ENCODE data around the gene HNRNPA1L2.
A peak's percentile ranks its signal among the peaks of the same experiment; 100 is the strongest.
"Not testable (repeated sequence)": the region's sequence is repeated elsewhere in the genome, so short reads cannot be mapped to it uniquely, and the experiment has no call there.

The HNRNPA1L2 gene

GRCh38 chr13:52646967-52647366 is 4.7 kb downstream of the HNRNPA1L2 start:
- no peak for DNase-seq

GRCh38 chr13:52650731-52651130 is 8.5 kb downstream of the HNRNPA1L2 start:
- DNase-seq, result no peak

- DNase-seq, result no peak
Measured at GRCh38 chr13:52651897-52652195, 9.6 kb downstream of the HNRNPA1L2 start.

GRCh38 chr13:52652196-52652979 is 10.2 kb downstream of the HNRNPA1L2 start, which contains the start of gene SUGT1:
TSS of gene SUGT1 (plus strand) at chr13:52652836. CDS start at chr13:52652921, 85 bp downstream.
- peak; percentile 98 to 99 for DNase-seq

- no peak for DNase-seq
Measured at GRCh38 chr13:52652980-52653303, 10.7 kb downstream of the HNRNPA1L2 start.

GRCh38 chr13:52659340-52659739 is 17.1 kb downstream of the HNRNPA1L2 start:
- no peak for DNase-seq

GRCh38 chr13:52664272-52664671 is 22.0 kb downstream of the HNRNPA1L2 start:
- DNase-seq, result no peak

GRCh38 chr13:52665325-52665724 is 23.1 kb downstream of the HNRNPA1L2 start:
- DNase-seq, result peak; percentile 13 to 29

- DNase-seq, result no peak
Measured at GRCh38 chr13:52669677-52670076, 27.4 kb downstream of the HNRNPA1L2 start.

- no peak for DNase-seq
Measured at GRCh38 chr13:52670726-52671125, 28.5 kb downstream of the HNRNPA1L2 start.

- DNase-seq, result no peak
Measured at GRCh38 chr13:52673465-52673864, 31.2 kb downstream of the HNRNPA1L2 start.

GRCh38 chr13:52677823-52678222 is 35.6 kb downstream of the HNRNPA1L2 start:
- no peak for DNase-seq

GRCh38 chr13:52685806-52686205 is 43.6 kb downstream of the HNRNPA1L2 start:
- DNase-seq, result not testable (repeated sequence)

- DNase-seq, result no peak
Measured at GRCh38 chr13:52686376-52686775, 44.1 kb downstream of the HNRNPA1L2 start.
